Panc1 (cell line): ENCODE data around the gene CD1C.

ENCODE experiments used
- POLR2AphosphoS5 ChIP-seq: IDR thresholded peaks from 2 replicates; pipeline ENCODE4 v1.6.1; 2012; ENCODE audit warnings: mild to moderate bottlenecking, low read depth, low read length, moderate library complexity
- SIN3A ChIP-seq: IDR thresholded peaks from 2 replicates; pipeline ENCODE4 v1.6.1; 2012; ENCODE audit warnings: low read depth, mild to moderate bottlenecking, low read length, moderate library complexity, borderline replicate concordance; ENCODE audit not compliant: insufficient read depth
- TCF7L2 ChIP-seq: IDR thresholded peaks from 2 replicates; pipeline ENCODE4 v1.6.1; 2011; ENCODE audit warnings: mild to moderate bottlenecking, low read depth, low read length, inconsistent platforms
- TF ChIP-seq, protein P1 (sequence below): fragments of 450-650 bp; IDR thresholded peaks from 2 replicates; pipeline ENCODE4 v1.5.1; 2017; ENCODE audit warnings: mild to moderate bottlenecking
- TF ChIP-seq, protein P2 (sequence below), 2 experiments: IDR thresholded peaks; 2 replicates each; pipeline ENCODE4 v1.6.1; 2011 to 2012; ENCODE audit warnings: low read depth in 2 of 2, control low read depth in 1 of 2, low read length in 1 of 2, mild to moderate bottlenecking in 1 of 2, moderate library complexity in 1 of 2; ENCODE audit not compliant: insufficient read depth in 1 of 2

DNA sequence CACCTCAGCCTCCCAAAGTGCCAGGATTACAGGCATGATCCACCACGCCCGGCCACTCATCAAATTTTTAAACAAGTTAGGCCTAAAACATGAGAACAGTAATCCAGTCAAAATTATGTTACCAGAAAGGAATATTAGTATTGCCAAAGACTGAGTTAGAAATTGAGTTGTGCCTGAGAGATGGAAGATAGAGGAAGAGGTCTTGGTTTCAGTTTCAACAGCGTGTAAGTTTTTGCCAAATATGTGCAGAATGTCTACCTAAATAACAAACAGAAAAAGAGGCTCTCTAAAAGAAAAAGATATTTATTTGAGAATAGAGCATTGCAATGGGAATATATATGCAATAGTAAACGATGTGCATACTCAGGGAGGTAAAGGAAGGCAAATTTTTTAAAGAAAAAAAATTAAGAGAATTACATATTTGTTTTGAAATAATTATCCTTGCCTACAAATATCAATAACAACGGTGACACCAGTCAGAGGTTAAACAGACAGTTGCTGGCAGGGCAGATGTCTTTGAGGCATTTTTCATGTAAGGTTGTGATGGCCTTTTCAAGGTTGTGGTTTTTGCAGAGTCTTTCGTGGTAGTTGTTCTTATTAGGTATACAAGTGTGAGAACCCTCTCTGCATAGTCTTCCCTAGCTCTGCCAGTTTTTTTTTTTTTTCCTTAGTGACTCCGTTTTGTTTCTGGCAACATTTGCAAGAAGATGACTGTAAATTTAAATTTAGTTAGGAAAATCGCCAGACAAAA lies 43.9 kb downstream of the CD1C start:
- TF ChIP-seq, protein P1, sequence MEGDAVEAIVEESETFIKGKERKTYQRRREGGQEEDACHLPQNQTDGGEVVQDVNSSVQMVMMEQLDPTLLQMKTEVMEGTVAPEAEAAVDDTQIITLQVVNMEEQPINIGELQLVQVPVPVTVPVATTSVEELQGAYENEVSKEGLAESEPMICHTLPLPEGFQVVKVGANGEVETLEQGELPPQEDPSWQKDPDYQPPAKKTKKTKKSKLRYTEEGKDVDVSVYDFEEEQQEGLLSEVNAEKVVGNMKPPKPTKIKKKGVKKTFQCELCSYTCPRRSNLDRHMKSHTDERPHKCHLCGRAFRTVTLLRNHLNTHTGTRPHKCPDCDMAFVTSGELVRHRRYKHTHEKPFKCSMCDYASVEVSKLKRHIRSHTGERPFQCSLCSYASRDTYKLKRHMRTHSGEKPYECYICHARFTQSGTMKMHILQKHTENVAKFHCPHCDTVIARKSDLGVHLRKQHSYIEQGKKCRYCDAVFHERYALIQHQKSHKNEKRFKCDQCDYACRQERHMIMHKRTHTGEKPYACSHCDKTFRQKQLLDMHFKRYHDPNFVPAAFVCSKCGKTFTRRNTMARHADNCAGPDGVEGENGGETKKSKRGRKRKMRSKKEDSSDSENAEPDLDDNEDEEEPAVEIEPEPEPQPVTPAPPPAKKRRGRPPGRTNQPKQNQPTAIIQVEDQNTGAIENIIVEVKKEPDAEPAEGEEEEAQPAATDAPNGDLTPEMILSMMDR = no peak
- TF ChIP-seq, protein P2, sequence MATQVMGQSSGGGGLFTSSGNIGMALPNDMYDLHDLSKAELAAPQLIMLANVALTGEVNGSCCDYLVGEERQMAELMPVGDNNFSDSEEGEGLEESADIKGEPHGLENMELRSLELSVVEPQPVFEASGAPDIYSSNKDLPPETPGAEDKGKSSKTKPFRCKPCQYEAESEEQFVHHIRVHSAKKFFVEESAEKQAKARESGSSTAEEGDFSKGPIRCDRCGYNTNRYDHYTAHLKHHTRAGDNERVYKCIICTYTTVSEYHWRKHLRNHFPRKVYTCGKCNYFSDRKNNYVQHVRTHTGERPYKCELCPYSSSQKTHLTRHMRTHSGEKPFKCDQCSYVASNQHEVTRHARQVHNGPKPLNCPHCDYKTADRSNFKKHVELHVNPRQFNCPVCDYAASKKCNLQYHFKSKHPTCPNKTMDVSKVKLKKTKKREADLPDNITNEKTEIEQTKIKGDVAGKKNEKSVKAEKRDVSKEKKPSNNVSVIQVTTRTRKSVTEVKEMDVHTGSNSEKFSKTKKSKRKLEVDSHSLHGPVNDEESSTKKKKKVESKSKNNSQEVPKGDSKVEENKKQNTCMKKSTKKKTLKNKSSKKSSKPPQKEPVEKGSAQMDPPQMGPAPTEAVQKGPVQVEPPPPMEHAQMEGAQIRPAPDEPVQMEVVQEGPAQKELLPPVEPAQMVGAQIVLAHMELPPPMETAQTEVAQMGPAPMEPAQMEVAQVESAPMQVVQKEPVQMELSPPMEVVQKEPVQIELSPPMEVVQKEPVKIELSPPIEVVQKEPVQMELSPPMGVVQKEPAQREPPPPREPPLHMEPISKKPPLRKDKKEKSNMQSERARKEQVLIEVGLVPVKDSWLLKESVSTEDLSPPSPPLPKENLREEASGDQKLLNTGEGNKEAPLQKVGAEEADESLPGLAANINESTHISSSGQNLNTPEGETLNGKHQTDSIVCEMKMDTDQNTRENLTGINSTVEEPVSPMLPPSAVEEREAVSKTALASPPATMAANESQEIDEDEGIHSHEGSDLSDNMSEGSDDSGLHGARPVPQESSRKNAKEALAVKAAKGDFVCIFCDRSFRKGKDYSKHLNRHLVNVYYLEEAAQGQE (IDR thresholded peaks at IDR 0.05; ENCODE audit: insufficient read depth in 1 of 2, low read depth in 2 of 2, low read length in 1 of 2) = no peak
- TF ChIP-seq POLR2AphosphoS5 = no peak
- no peak for TF ChIP-seq TCF7L2
- no peak for TF ChIP-seq SIN3A
